Colonic mucosa (tissue), 4 donors: ENCODE data around the gene HEXIM1. TPM values are rescaled to one million over a fixed set of nuclear protein-coding genes. Genes with fewer than 3 reads are reported as not detected.

Experiments used
- DNase-seq: peaks from one replicate; pipeline ENCODE4 v3.0.0-alpha.2; 2020
- H3K27ac ChIP-seq: fragments of 200-600 bp; one replicate; pipeline ENCODE4 v1.8.0; 2021
- H3K27me3 ChIP-seq: fragments of 200-600 bp; one replicate; pipeline ENCODE4 v1.8.0; 2021
- H3K36me3 ChIP-seq: fragments of 200-600 bp; one replicate; pipeline ENCODE4 v1.8.0; 2021
- H3K4me1 ChIP-seq: fragments of 200-600 bp; one replicate; pipeline ENCODE4 v1.8.0; 2021; ENCODE audit warnings: mild to moderate bottlenecking
- H3K4me3 ChIP-seq: fragments of 200-600 bp; one replicate; pipeline ENCODE4 v1.8.0; 2021
- H3K9ac ChIP-seq, 2 donors: one replicate each; pipeline ENCODE4 v1.7.0; 2013; ENCODE audit warnings: control low read depth in 2 of 2, low read depth in 2 of 2, low read length in 2 of 2
- H3K9me3 ChIP-seq: fragments of 200-600 bp; one replicate; pipeline ENCODE4 v1.8.0; 2021
- intact Hi-C: fragments of 100-400 bp; cut with DNase I; formaldehyde crosslinking; loops from one replicate; pipeline ENCODE4 v1.14.1; 2022
- total RNA-seq, 2 donors: library from RNA; stranded (reverse); fragmentation: NEBNext Ultra II Directional in 1 of 2; extraction: Animal tissue kit (Norgen Biotek cat#: 25700) in 1 of 2; gene quantifications; one replicate each; pipeline ENCODE4 v1.2.1, GENCODE V29; 2021
- TF ChIP-seq, protein P1 (sequence below): fragments of 200-600 bp; IDR thresholded peaks from one replicate; pipeline ENCODE4 v1.8.0; 2022; ENCODE audit warnings: antibody characterized with exemption, mild to moderate bottlenecking
- donor health status: healthy.
- donor health status: DM: no; HTN: no; CAD: no.
- donor health status: DM: no; HTN: no; CAD: no.

The HEXIM1 gene
- total RNA-seq, 2 donors from 2014 or later: 37.0 to 38.4 TPM

DNA sequence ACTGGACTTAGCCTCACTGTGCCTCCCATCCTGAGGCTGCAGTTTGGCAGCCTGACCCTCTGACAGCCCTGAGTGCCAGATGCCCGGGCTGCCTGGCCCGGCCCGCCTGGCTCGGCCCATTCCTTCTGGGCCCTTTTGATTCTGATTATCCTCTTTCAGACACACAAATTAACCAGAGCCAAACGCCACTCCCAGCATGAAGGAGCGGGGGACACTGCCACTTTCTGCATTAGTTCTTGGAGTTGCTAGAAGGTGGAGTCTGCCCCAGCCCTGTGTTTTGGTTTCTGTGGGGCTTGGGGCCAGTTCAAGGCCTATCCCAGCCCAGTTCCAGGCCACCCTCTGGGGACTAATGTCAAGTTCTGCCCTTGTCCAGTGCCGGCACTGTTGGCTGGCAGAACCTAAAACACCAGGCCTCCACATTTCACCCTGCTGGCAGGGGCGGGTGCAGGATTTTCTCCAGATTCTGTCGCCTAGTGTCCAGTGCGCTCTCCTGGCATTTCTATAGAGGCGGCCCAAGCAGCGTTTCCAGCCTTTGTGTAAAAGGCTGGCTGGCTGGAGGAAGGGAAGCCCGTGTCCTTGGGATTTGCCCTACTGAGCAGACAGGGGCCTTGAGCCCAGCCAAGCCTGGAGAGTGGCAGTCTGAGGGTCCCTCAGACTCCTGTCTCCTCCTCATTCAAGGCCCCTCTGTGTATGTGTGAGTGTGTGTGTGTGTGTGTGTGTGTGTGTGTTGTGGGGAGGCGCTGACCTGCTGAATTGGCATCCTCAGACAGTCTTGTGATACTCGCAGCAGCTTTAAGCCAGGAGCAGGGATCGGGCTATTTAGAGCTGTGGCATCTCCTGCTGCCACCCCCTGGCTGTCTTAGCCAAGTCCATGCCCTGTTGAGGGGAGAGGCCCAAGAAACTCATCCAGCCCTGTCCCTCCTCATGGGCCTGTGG is 37.3 kb upstream of the HEXIM1 start:
- Histone ChIP-seq H3K9ac (no peak overlapping the region), H3K9me3 (no peaks in the 10 kb centered on the region), H3K27ac (no peak overlapping the region), H3K4me3 (no peak overlapping the region), H3K36me3 (no peaks in the 10 kb centered on the region), H3K27me3 (no peaks in the 10 kb centered on the region), H3K4me1 (no peaks in the 10 kb centered on the region)
- DNase-seq: no peak
- TF ChIP-seq, protein P1, sequence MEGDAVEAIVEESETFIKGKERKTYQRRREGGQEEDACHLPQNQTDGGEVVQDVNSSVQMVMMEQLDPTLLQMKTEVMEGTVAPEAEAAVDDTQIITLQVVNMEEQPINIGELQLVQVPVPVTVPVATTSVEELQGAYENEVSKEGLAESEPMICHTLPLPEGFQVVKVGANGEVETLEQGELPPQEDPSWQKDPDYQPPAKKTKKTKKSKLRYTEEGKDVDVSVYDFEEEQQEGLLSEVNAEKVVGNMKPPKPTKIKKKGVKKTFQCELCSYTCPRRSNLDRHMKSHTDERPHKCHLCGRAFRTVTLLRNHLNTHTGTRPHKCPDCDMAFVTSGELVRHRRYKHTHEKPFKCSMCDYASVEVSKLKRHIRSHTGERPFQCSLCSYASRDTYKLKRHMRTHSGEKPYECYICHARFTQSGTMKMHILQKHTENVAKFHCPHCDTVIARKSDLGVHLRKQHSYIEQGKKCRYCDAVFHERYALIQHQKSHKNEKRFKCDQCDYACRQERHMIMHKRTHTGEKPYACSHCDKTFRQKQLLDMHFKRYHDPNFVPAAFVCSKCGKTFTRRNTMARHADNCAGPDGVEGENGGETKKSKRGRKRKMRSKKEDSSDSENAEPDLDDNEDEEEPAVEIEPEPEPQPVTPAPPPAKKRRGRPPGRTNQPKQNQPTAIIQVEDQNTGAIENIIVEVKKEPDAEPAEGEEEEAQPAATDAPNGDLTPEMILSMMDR: no peak
- intact Hi-C loops: no loop called here

DNA sequence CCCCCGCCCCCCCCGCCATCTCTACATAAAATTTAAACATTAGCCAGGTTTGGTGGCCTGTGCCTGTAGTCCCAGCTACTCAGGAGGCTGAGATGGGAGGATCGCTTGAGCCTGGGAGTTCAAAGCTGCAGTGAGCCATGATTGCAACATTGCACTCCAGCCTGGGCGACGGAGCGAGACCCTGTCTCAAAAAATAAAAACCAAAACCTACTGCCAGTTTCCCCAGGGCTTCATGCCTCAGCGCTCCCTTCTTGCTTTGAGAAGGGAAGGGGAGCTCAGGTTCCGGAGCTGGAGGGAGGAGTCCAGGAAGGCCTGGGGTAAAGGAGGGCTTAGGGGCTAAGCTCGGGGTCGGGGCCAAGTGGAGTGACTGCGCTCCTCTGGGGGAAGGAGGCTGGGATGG is 36.4 kb upstream of the HEXIM1 start:
- TF ChIP-seq, protein P1: no peak
- no peak overlapping the region for H3K9ac ChIP-seq
- no peak overlapping the region for H3K4me3 ChIP-seq
- intact Hi-C loops: no loop called here
- H3K36me3 ChIP-seq: no peaks in the 10 kb centered on the region
- H3K4me1 ChIP-seq: no peaks in the 10 kb centered on the region
- no peaks in the 10 kb centered on the region for H3K27me3 ChIP-seq
- DNase-seq: no peak
- H3K9me3 ChIP-seq: no peaks in the 10 kb centered on the region
- H3K27ac ChIP-seq: no peak overlapping the region

DNA sequence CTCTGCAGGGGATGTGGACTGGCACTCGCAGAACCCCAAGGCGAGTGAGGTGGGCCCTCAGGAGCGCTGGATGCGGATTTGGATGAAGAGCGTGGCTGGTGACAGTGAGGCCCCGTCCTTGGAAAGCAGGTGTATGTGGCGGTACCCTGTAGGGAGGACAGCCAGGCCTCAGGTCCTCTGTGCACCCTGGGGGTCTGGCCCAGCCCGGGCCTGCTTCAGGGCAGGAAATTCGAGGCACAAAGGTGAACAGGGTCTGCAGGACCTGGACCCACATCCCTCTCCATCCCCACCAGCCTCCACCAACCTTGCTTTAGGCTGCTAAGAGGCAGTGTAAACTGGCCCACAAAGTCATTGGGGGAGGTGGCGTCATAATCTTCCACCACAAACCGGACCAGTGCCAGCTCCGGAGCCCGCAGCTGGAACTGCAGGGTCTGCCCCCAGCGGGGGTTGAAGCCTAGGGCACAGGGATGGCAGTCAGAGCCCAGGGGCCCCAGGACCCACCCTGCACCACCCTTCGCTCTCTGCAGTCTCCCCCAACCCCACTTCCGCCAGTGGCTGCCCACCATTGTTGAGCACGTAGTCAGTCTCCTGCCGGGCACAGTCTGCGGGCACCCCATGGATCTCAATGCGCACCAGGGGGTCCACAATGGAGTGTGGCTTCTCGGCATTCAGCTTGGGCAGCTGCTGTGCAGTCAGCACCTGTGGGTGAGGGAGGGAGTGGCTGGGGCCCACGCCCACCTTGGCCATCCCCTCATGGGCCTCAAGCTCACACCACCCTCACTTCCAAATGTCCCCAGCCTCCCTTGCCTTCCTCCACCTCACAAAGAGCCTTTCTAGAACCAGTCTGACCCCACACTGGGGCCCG is 35.5 kb upstream of the HEXIM1 start:
- no peaks in the 10 kb centered on the region for H3K36me3 ChIP-seq
- TF ChIP-seq, protein P1: no peak
- H3K9ac ChIP-seq: no peak overlapping the region
- H3K4me1 ChIP-seq: no peaks in the 10 kb centered on the region
- no peak for DNase-seq
- H3K27ac ChIP-seq: no peak overlapping the region
- no peaks in the 10 kb centered on the region for H3K27me3 ChIP-seq
- no peaks in the 10 kb centered on the region for H3K9me3 ChIP-seq
- intact Hi-C loops: no loop called here
- no peak overlapping the region for H3K4me3 ChIP-seq

DNA sequence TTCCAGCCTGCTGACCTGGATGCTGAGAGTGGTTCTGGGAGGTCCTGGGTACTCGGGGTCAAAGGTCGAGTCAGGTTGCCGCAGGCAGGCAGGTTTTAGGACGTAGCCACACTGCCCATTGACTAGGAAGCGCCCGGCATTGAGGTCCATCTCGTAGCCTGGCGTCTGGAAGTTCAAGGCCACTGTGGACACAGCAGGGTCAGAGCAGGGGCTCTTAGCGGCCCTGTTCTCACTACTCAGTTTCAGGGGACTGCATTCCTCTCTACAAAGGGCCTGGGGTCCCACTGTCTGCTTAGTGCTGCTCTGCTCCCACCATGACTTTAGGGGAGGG is 34.9 kb upstream of the HEXIM1 start:
- Histone ChIP-seq H3K36me3 (no peaks in the 10 kb centered on the region), H3K9me3 (no peaks in the 10 kb centered on the region), H3K4me3 (no peak overlapping the region), H3K9ac (no peak overlapping the region), H3K27ac (no peak overlapping the region), H3K4me1 (no peaks in the 10 kb centered on the region), H3K27me3 (no peaks in the 10 kb centered on the region)
- DNase-seq: no peak
- intact Hi-C loops: no loop called here
- TF ChIP-seq, protein P1: no peak

DNA sequence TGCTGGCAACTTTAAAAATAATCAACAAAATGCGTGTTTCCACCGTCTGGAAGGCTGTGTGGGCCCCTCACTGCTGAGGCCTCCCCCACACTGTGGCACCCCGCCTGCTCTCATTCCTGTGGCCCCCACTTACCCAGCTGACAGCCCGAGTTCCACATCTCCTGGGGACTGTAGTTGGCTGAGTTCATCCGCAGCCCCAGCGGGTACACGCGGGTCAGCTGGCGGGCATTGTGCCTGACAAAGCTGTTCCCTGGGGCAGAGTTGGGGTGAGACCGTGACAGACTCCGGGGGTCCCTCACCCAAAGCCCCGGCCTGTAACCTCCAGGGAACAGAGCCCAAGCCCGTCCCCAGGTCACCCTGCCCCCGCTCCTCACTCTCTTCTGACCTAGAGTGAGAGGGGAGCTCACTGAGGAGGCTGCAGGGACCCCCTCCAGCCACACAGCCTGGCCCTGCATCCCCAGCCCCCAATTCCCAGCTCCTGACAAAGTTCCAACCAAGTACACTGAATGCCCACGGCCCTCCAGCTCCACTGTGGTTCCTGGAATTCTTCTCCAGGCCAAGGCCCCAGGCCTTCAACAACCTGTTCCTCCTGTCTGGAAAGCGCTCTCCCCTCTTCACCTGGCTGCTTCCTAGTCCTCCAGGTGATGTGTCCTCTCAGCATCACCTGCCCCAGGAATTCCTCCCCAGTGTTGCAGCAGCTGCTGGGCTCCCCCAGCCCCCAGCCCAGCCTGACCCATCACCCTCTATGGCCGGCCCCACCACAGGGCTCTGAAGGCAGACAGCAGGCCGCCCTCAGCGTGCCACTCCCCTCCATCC is 34.0 kb upstream of the HEXIM1 start:
- no peaks in the 10 kb centered on the region for H3K36me3 ChIP-seq
- intact Hi-C loops: no loop called here
- H3K4me3 ChIP-seq: no peak overlapping the region
- H3K9ac ChIP-seq: no peak overlapping the region
- H3K9me3 ChIP-seq: no peaks in the 10 kb centered on the region
- no peak for DNase-seq
- TF ChIP-seq, protein P1: no peak
- H3K27ac ChIP-seq: no peak overlapping the region
- no peaks in the 10 kb centered on the region for H3K27me3 ChIP-seq
- H3K4me1 ChIP-seq: no peaks in the 10 kb centered on the region
